ENCODE measurements around the gene FJX1. TPM values are rescaled to one million over a fixed set of nuclear protein-coding genes. Genes with fewer than 3 reads are reported as not detected.

FJX1 gene
- total RNA-seq, 2 donors from 2014 or later = 11.7 to 17.4 TPM

DNA sequence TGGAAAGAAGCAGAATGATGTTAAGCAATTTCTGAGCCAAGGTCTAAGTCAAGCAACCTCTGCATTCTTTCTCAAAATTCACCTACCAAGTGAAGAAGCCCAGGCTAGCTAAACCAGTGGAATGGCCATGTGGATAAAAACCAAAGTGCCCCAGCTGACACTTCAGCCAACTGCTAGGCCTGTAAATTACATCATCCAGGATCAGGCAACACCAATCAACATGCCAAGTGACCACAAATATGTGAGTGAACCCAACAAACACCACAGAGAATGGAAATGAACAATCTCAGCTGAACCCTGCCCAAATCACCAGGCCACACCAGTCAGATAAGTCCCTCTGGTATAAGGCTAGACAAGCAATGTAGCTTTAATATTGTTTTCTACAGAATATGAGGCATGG, 25.1 kb upstream of the FJX1 start:
- Histone ChIP-seq H3K36me3 (ENCODE audit: control insufficient read depth, insufficient read depth, low read length) (no peaks in the 10 kb centered on the region), H3K9me3 (ENCODE audit: control insufficient read depth, low read length) (no peaks in the 10 kb centered on the region), H3K27ac (ENCODE audit: low read depth, low read length) (no peak overlapping the region), H3K9ac (ENCODE audit: extremely low read depth, low read length, poor library complexity, severe bottlenecking) (no peak overlapping the region), H3K4me3 (ENCODE audit: low read length) (no peak overlapping the region), H3K27me3 (ENCODE audit: control insufficient read depth, insufficient read depth, low read length, poor library complexity, severe bottlenecking) (no peaks in the 10 kb centered on the region), H3K4me1 (ENCODE audit: control insufficient read depth, insufficient read depth, low read length) (no peaks in the 10 kb centered on the region)
- no peak for DNase-seq
- Mint-ChIP-seq H3K4me3 (no peak overlapping the region), H3K4me1 (peaks cover 23% of the 10 kb centered on the region), H3K36me3 (ENCODE audit: low read depth) (no peaks in the 10 kb centered on the region), H3K27me3 (ENCODE audit: insufficient read depth) (peaks cover 34% of the 10 kb centered on the region), H3K27ac (no peak overlapping the region), H3K9me3 (peaks cover 3% of the 10 kb centered on the region)
- TF ChIP-seq, protein P1, sequence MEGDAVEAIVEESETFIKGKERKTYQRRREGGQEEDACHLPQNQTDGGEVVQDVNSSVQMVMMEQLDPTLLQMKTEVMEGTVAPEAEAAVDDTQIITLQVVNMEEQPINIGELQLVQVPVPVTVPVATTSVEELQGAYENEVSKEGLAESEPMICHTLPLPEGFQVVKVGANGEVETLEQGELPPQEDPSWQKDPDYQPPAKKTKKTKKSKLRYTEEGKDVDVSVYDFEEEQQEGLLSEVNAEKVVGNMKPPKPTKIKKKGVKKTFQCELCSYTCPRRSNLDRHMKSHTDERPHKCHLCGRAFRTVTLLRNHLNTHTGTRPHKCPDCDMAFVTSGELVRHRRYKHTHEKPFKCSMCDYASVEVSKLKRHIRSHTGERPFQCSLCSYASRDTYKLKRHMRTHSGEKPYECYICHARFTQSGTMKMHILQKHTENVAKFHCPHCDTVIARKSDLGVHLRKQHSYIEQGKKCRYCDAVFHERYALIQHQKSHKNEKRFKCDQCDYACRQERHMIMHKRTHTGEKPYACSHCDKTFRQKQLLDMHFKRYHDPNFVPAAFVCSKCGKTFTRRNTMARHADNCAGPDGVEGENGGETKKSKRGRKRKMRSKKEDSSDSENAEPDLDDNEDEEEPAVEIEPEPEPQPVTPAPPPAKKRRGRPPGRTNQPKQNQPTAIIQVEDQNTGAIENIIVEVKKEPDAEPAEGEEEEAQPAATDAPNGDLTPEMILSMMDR (conservative IDR thresholded peaks at IDR 0.05) = no peak

DNA sequence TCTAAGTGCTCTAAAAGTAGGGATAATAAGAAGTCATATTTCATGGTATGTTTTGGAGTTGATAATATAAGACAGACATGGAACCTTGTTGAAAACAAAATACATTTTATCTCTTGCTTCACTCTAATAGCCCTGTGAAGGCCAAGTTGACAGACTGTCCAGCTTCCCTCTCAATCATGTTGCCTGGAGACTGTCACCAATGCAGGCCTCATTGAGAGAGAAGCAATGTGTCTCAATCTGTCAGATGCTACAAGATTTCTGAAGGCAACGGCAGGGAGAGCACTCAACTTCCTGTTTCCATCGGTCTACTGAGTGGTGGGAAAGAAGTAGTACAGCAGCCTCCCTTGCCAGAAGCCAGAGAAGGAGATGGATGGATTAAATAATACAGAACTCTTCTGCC, 23.6 kb upstream of the FJX1 start:
- Histone ChIP-seq H3K9ac (ENCODE audit: extremely low read depth, low read length, poor library complexity, severe bottlenecking) (no peak overlapping the region), H3K36me3 (ENCODE audit: control insufficient read depth, insufficient read depth, low read length) (no peaks in the 10 kb centered on the region), H3K9me3 (ENCODE audit: control insufficient read depth, low read length) (no peaks in the 10 kb centered on the region), H3K27ac (ENCODE audit: low read depth, low read length) (no peak overlapping the region), H3K27me3 (ENCODE audit: control insufficient read depth, insufficient read depth, low read length, poor library complexity, severe bottlenecking) (no peaks in the 10 kb centered on the region), H3K4me3 (ENCODE audit: low read length) (no peak overlapping the region), H3K4me1 (ENCODE audit: control insufficient read depth, insufficient read depth, low read length) (no peaks in the 10 kb centered on the region)
- Mint-ChIP-seq H3K27ac (no peak overlapping the region), H3K4me3 (no peak overlapping the region), H3K4me1 (peaks cover 15% of the 10 kb centered on the region), H3K36me3 (ENCODE audit: low read depth) (no peaks in the 10 kb centered on the region), H3K9me3 (peaks cover 3% of the 10 kb centered on the region), H3K27me3 (ENCODE audit: insufficient read depth) (peaks cover 39% of the 10 kb centered on the region)
- TF ChIP-seq, protein P1 (conservative IDR thresholded peaks at IDR 0.05) = no peak
- 57 to 84% methylated on average over 1 to 2 of the region's 2 CpGs for WGBS, 2 experiments (ENCODE audit: insufficient coverage in 1 of 2, insufficient read length in 1 of 2)
- DNase-seq = no peak

DNA sequence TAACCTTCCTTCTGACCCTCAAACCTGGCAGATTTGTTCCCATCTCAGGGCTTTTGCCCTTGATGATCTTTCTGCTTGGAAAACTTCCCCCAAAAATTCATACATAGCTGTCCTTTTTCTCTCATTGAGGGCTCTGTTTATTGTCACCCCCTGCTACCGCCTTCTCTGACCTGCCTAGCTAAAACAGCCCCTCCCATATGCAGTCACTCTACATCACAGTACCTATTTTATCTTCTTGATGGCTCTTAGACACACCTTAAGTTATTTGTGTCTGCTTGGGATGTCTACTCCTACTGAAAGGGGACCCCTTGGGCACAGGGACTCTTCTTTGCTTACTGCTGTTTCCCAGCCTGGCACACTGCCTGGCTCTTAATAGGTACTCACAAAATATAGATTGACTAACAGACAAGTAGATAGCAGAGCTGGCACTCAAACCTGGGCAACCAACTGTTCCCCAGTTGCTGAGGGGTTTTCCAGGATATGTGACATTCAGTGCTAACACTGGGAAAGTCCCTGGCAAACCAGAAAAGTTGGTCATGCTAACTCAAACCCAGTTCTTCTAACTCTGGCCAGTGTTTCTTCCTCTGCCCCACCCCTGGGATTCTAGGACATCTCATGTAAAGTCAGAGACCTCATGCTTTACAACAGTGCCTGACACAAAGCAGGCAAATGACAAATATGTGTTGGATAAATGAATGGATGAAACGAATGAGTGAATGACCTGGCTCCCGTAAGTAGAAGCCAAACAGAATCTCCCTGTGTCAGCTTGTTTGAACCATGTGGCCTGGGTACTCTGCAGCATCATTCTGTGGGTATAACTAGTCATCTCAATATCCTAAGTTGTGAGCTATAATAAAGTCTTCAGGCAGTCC, 19.8 kb upstream of the FJX1 start:
- DNase-seq = no peak
- no peak overlapping the region for H3K27ac ChIP-seq (ENCODE audit: low read depth, low read length)
- no peaks in the 10 kb centered on the region for H3K27me3 ChIP-seq (ENCODE audit: control insufficient read depth, insufficient read depth, low read length, poor library complexity, severe bottlenecking)
- no peaks in the 10 kb centered on the region for H3K36me3 Mint-ChIP-seq (ENCODE audit: low read depth)
- H3K4me3 Mint-ChIP-seq = no peak overlapping the region
- peaks cover 35% of the 10 kb centered on the region for H3K27me3 Mint-ChIP-seq (ENCODE audit: insufficient read depth)
- 93 to 97% methylated on average over 3 of the region's 3 CpGs for WGBS, 2 experiments (ENCODE audit: insufficient coverage in 1 of 2, insufficient read length in 1 of 2)
- H3K36me3 ChIP-seq (ENCODE audit: control insufficient read depth, insufficient read depth, low read length) = no peaks in the 10 kb centered on the region
- peaks cover 9% of the 10 kb centered on the region for H3K9me3 Mint-ChIP-seq
- H3K9me3 ChIP-seq (ENCODE audit: control insufficient read depth, low read length) = peaks cover 3% of the 10 kb centered on the region
- peaks cover 18% of the 10 kb centered on the region for H3K4me1 Mint-ChIP-seq
- no peak overlapping the region for H3K27ac Mint-ChIP-seq
- H3K9ac ChIP-seq (ENCODE audit: extremely low read depth, low read length, poor library complexity, severe bottlenecking) = no peak overlapping the region
- no peaks in the 10 kb centered on the region for H3K4me1 ChIP-seq (ENCODE audit: control insufficient read depth, insufficient read depth, low read length)
- TF ChIP-seq, protein P1 (conservative IDR thresholded peaks at IDR 0.05) = no peak
- no peak overlapping the region for H3K4me3 ChIP-seq (ENCODE audit: low read length)
